Endothelial cell of umbilical vein (primary cell): ENCODE results near the gene WDR90. TPM values are rescaled to one million over a fixed set of nuclear protein-coding genes. Genes with fewer than 3 reads are reported as not detected.

Source experiments
- BruUV-seq: library from RNA; stranded (reverse); fragments of 400-500 nt; replicated peaks from 2 replicates; lab custom pipeline; 2021; lab: Mats Ljungman, UMichigan
- CTCF ChIA-PET: fragments of 300-600, 350-600 bp; sonication (Branson Sonifier 250); formaldehyde crosslinking; loops from one replicate; lab custom pipeline; 2021; ENCODE audit warnings: antibody characterized with exemption, inconsistent platforms; lab: Charles Lee
- POLR2A ChIA-PET: fragments of 300-600, 350-600 bp; sonication (Branson Sonifier 250); formaldehyde crosslinking; loops from one replicate; lab custom pipeline; 2021; ENCODE audit warnings: antibody characterized with exemption, inconsistent platforms; lab: Charles Lee
- DNase-seq: peaks from one replicate; pipeline ENCODE4 v3.0.0-alpha.2; 2011; ENCODE audit warnings: low read depth, low spot score
- FAIRE-seq: peaks from 2 replicates; lab custom pipeline; 2011; peaks lifted over from hg19 to GRCh38; lab: Jason Lieb, UNC
- H2AFZ ChIP-seq: 2 replicates; pipeline ENCODE4 v1.6.0; 2012; ENCODE audit warnings: low read depth, low read length, control low read depth, inconsistent platforms
- H3K27ac ChIP-seq: 2 replicates; pipeline ENCODE4 v1.5.1; 2011; ENCODE audit warnings: low read depth, mild to moderate bottlenecking, control low read depth, low read length, moderate library complexity; ENCODE audit not compliant: insufficient read depth
- H3K27me3 ChIP-seq, 2 experiments: 2 replicates each; pipeline versions ENCODE4 v1.6.0 to v1.6.1; 2011; ENCODE audit warnings: low read length in 2 of 2, mixed read lengths in 1 of 2; ENCODE audit not compliant: control insufficient read depth in 2 of 2, insufficient read depth in 2 of 2
- H3K36me3 ChIP-seq, 2 experiments: 2 replicates in 1 of 2; 3 replicates in 1 of 2; pipeline ENCODE4 v1.5.1; 2011; ENCODE audit warnings: low read length in 2 of 2, mild to moderate bottlenecking in 1 of 2, moderate library complexity in 1 of 2; ENCODE audit not compliant: control insufficient read depth in 2 of 2, insufficient read depth in 2 of 2; ENCODE audit errors: extremely low read depth in 1 of 2
- H3K4me1 ChIP-seq: 3 replicates; pipeline ENCODE4 v1.5.1; 2011; ENCODE audit warnings: mild to moderate bottlenecking, low read length; ENCODE audit not compliant: control insufficient read depth, insufficient read depth; ENCODE audit errors: extremely low read depth
- H3K4me2 ChIP-seq: 2 replicates; pipeline ENCODE4 v1.6.1; 2011; ENCODE audit warnings: low read length, control low read depth, mixed read lengths; ENCODE audit not compliant: insufficient read depth
- H3K4me3 ChIP-seq, 3 experiments: fragments of 200-600 bp in 1 of 3; sonication (generic), shearing (Covaris generic) in 1 of 3; replicated peaks in 1 of 3; 2 replicates each; pipeline ENCODE4 v1.5.1; 2011 to 2016; ENCODE audit warnings: control low read depth in 3 of 3, low read length in 3 of 3, mild to moderate bottlenecking in 2 of 3, inconsistent platforms in 1 of 3, low read depth in 1 of 3, moderate library complexity in 1 of 3; ENCODE audit not compliant: insufficient read depth in 1 of 3
- H3K79me2 ChIP-seq: 2 replicates; pipeline ENCODE4 v1.6.0; 2012; ENCODE audit warnings: low read length, inconsistent platforms; ENCODE audit not compliant: control insufficient read depth, insufficient read depth
- H3K9ac ChIP-seq: replicated peaks from 2 replicates; pipeline ENCODE3; 2011; ENCODE audit warnings: low read length, control low read depth; ENCODE audit not compliant: insufficient read depth; ENCODE audit errors: extremely low read depth
- H3K9me1 ChIP-seq: replicated peaks from 3 replicates; pipeline ENCODE4 v1.6.0; 2011; ENCODE audit warnings: mild to moderate bottlenecking, low read length; ENCODE audit not compliant: control insufficient read depth, insufficient read depth; ENCODE audit errors: extremely low read depth
- H3K9me3 ChIP-seq: replicated peaks from 2 replicates; pipeline ENCODE4 v1.5.1; 2012; ENCODE audit warnings: low read length, inconsistent platforms; ENCODE audit not compliant: control insufficient read depth, insufficient read depth
- H4K20me1 ChIP-seq: replicated peaks from 2 replicates; pipeline ENCODE3; 2011; ENCODE audit warnings: mild to moderate bottlenecking, low read length; ENCODE audit not compliant: control insufficient read depth, insufficient read depth; ENCODE audit errors: extremely low read depth
- EZH2 ChIP-seq: IDR thresholded peaks from 2 replicates; pipeline ENCODE4 v1.6.1; 2012; ENCODE audit warnings: borderline replicate concordance, low read depth, mild to moderate bottlenecking, moderate library complexity, low read length, inconsistent platforms; ENCODE audit not compliant: severe bottlenecking
- FOS ChIP-seq: IDR thresholded peaks from 2 replicates; pipeline ENCODE4 v1.6.1; 2011; ENCODE audit warnings: mild to moderate bottlenecking, low read length, moderate library complexity, borderline replicate concordance; ENCODE audit not compliant: insufficient read depth
- JUN ChIP-seq: IDR thresholded peaks from 2 replicates; pipeline ENCODE4 v1.6.1; 2011; ENCODE audit warnings: borderline replicate concordance, low read depth; ENCODE audit not compliant: insufficient read length, insufficient read depth
- MYC ChIP-seq: IDR thresholded peaks from one replicate; pipeline ENCODE4 v1.6.1; 2011; ENCODE audit warnings: mild to moderate bottlenecking, low read depth, low read length
- POLR2A ChIP-seq: IDR thresholded peaks from 2 replicates; pipeline ENCODE4 v1.6.1; 2012; ENCODE audit warnings: low read depth, mild to moderate bottlenecking, control low read depth, low read length
- POLR2AphosphoS5 ChIP-seq: IDR thresholded peaks from 2 replicates; pipeline ENCODE4 v1.6.1; 2012; ENCODE audit warnings: low read depth, mild to moderate bottlenecking, control low read depth, low read length, moderate library complexity; ENCODE audit not compliant: insufficient read depth
- dilution Hi-C: fragments of 300-500 bp; cut with MboI; formaldehyde crosslinking; loops from one replicate; pipeline ENCODE4 v1.15.0; 2019; ENCODE audit warnings: low sequenced_read_pairs; ENCODE audit not compliant: extremely low pct_ligation_motif_present
- intact Hi-C: fragments of 100-400 bp; cut with micrococcal nuclease; formaldehyde crosslinking; loops from one replicate; pipeline ENCODE4 v1.10.0; 2022
- polyA plus RNA-seq, 4 experiments: library from polyadenylated mRNA; depleted of rRNA in 3 of 4; stranded (reverse) in 3 of 4; unstranded in 1 of 4; fragments of >200 nt; gene quantifications; 2 replicates each; pipeline versions ENCODE4 v1.2.1 to v1.2.3, GENCODE V29; 2011 to 2012; ENCODE audit warnings: missing spikeins in 1 of 4
- total RNA-seq: library from RNA; stranded (reverse); gene quantifications from 2 replicates; pipeline ENCODE4 v1.2.3, GENCODE V29; 2021
- TF ChIP-seq, protein P1 (sequence below): IDR thresholded peaks from 2 replicates; pipeline ENCODE4 v1.6.1; 2011; ENCODE audit not compliant: insufficient read depth, insufficient read length

Gene WDR90
- total and polyA plus RNA-seq, 2 donors (not counting 3 experiments of a cell fraction or from before 2014, with no cell fraction given) = 22.2 to 51.8 TPM

DNA sequence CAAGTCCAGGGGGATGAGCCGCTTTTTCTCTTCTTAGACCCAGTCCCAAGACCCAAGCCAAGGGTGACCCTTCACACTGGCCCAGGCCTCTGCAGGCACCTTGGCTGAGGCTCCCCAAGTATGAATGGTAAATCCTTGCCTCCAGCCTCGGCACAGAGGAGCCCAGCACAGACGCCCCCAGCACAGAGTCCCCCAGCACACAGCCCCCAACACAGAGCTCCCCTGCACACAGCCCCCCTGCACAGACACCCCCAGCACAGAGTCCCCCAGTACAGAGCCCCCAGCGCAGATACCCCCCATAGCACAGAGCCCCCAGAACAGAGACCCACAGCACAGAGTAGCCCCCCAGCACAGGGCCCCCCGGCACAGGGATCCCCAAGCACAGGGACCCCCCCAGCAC, 8.6 kb upstream of the WDR90 start:
- no peaks in the 10 kb centered on the region for H3K9me3 ChIP-seq
- POLR2A ChIA-PET = no interaction called here
- dilution Hi-C loops = no loop called here
- no peak overlapping the region for H3K9ac ChIP-seq
- CTCF ChIA-PET = interaction anchor here (0.7 kb wide), 1 partner anchor 15 kb away, joined by 3 read pairs; no protein-coding TSS in a partner anchor
- TF ChIP-seq FOS (no peak), EZH2 (no peak), JUN (no peak), POLR2AphosphoS5 (no peak), MYC (no peak), POLR2A (no peak)
- TF ChIP-seq, protein P1, sequence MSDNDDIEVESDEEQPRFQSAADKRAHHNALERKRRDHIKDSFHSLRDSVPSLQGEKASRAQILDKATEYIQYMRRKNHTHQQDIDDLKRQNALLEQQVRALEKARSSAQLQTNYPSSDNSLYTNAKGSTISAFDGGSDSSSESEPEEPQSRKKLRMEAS = no peak
- intact Hi-C loops = no loop called here
- no peak overlapping the region for H3K4me3 ChIP-seq
- H3K27ac ChIP-seq = no peak overlapping the region
- no peaks in the 10 kb centered on the region for H3K36me3 ChIP-seq
- H3K27me3 ChIP-seq = no peaks in the 10 kb centered on the region
- no TSS peak for BruUV-seq
- H3K4me2 ChIP-seq = no peak overlapping the region
- no peaks in the 10 kb centered on the region for H3K9me1 ChIP-seq
- DNase-seq = no peak
- H2AFZ ChIP-seq = no peak overlapping the region
- no peaks in the 10 kb centered on the region for H4K20me1 ChIP-seq
- no peak for FAIRE-seq
- peaks cover 9% of the 10 kb centered on the region for H3K4me1 ChIP-seq
- H3K79me2 ChIP-seq = no peaks in the 10 kb centered on the region
